HepG2 (cell line): ENCODE results near the gene ZKSCAN3. TPM values are rescaled to one million over a fixed set of nuclear protein-coding genes. Genes with fewer than 3 reads are reported as not detected.

Experiments used
- ATF3 ChIP-seq: sonication (generic); formaldehyde crosslinking; IDR thresholded peaks from 2 replicates; pipeline ENCODE4 v1.4.0; 2020; ENCODE audit warnings: missing genetic modification reagents
- ATF7-NPFF ChIP-seq: sonication (generic); formaldehyde crosslinking; IDR thresholded peaks from 2 replicates; pipeline ENCODE4 v1.8.1; 2023; ENCODE audit warnings: mild to moderate bottlenecking, low read depth, missing genetic modification reagents, moderate library complexity
- BATF2 ChIP-seq: sonication (generic); formaldehyde crosslinking; IDR thresholded peaks from 2 replicates; pipeline ENCODE4 v1.8.0; 2022; ENCODE audit warnings: mild to moderate bottlenecking, missing genetic modification reagents, moderate library complexity
- BRF2 ChIP-seq: sonication (generic); formaldehyde crosslinking; IDR thresholded peaks from 2 replicates; pipeline ENCODE4 v1.8.1; 2022; ENCODE audit warnings: mild to moderate bottlenecking, missing genetic modification reagents
- CREBL2 ChIP-seq: sonication (generic); formaldehyde crosslinking; IDR thresholded peaks from 2 replicates; pipeline ENCODE4 v1.8.1; 2023; ENCODE audit warnings: missing genetic modification reagents, mild to moderate bottlenecking, borderline replicate concordance
- DBP ChIP-seq: sonication (generic); formaldehyde crosslinking; IDR thresholded peaks from 2 replicates; pipeline ENCODE4 v1.4.0; 2020; ENCODE audit warnings: missing genetic modification reagents; ENCODE audit errors: not compliant biosample characterization
- FOXA3 ChIP-seq: IDR thresholded peaks from 2 replicates; pipeline ENCODE4 v1.6.1; 2016; ENCODE audit warnings: missing genetic modification reagents, missing compliant biosample characterization
- MYPOP ChIP-seq: sonication (generic); formaldehyde crosslinking; IDR thresholded peaks from 2 replicates; pipeline ENCODE4 v1.8.1; 2023; ENCODE audit warnings: mild to moderate bottlenecking, moderate library complexity, missing genetic modification reagents
- SP1 ChIP-seq, 2 experiments: fragments of 450-650 bp in 1 of 2; sonication (generic) in 1 of 2; formaldehyde crosslinking in 1 of 2; IDR thresholded peaks; 2 replicates each; pipeline versions ENCODE4 v1.4.0 to v1.6.1; 2016 to 2020; ENCODE audit warnings: missing genetic modification reagents in 1 of 2
- SRSF1 ChIP-seq: fragments of 200-400 bp; formaldehyde crosslinking; optimal IDR thresholded peaks from 2 replicates; pipeline ENCODE3; 2017; ENCODE audit warnings: mild to moderate bottlenecking, low read depth, low read length, moderate library complexity
- TMF1 ChIP-seq: sonication (generic); formaldehyde crosslinking; IDR thresholded peaks from 2 replicates; pipeline ENCODE4 v1.8.1; 2022; ENCODE audit warnings: low read depth, missing genetic modification reagents
- ZBTB37 ChIP-seq: sonication (generic); formaldehyde crosslinking; IDR thresholded peaks from 2 replicates; pipeline ENCODE4 v1.4.0; 2020; ENCODE audit warnings: mild to moderate bottlenecking, missing genetic modification reagents
- ZNF260 ChIP-seq: sonication (generic); formaldehyde crosslinking; IDR thresholded peaks from 2 replicates; pipeline ENCODE4 v1.4.0; 2020; ENCODE audit warnings: missing genetic modification reagents, low read depth, mild to moderate bottlenecking, borderline replicate concordance
- ZNF264 ChIP-seq: sonication (generic); formaldehyde crosslinking; IDR thresholded peaks from 2 replicates; pipeline ENCODE4 v1.4.0; 2020; ENCODE audit warnings: missing genetic modification reagents
- ZNF513 ChIP-seq: sonication (generic); formaldehyde crosslinking; conservative IDR thresholded peaks from 2 replicates; pipeline ENCODE4 v1.5.0; 2020; ENCODE audit warnings: missing genetic modification reagents
- ZNF563 ChIP-seq: sonication (generic); formaldehyde crosslinking; IDR thresholded peaks from 2 replicates; pipeline ENCODE4 v1.8.0; 2022; ENCODE audit warnings: mild to moderate bottlenecking, moderate library complexity, missing genetic modification reagents
- ZNF800 ChIP-seq: sonication (generic); formaldehyde crosslinking; IDR thresholded peaks from 2 replicates; pipeline ENCODE4 v1.4.0; 2020; ENCODE audit warnings: missing genetic modification reagents
- ZZZ3 ChIP-seq: sonication (generic); formaldehyde crosslinking; IDR thresholded peaks from 2 replicates; pipeline ENCODE4 v1.4.0; 2020; ENCODE audit warnings: missing genetic modification reagents, mild to moderate bottlenecking, borderline replicate concordance
- polyA plus RNA-seq, 8 experiments: library from polyadenylated mRNA; depleted of rRNA in 3 of 8; stranded (reverse) in 7 of 8; unstranded in 1 of 8; fragments of >200 nt; fragmentation: Illumina TruSeq in 4 of 8; extraction: Trizol in 4 of 8; gene quantifications; 2 replicates each; pipeline versions ENCODE4 v1.2.1 to v1.2.3, GENCODE V29; 2011 to 2016; ENCODE audit warnings: low read depth in 4 of 8, missing spikeins in 1 of 8, mixed read lengths in 1 of 8; ENCODE audit not compliant: insufficient read depth in 1 of 8
- total RNA-seq, 5 experiments: library from RNA; depleted of rRNA; stranded (reverse); fragments of >200 nt; fragmentation: Illumina TruSeq; extraction: Trizol; gene quantifications; 2 replicates each; pipeline ENCODE4 v1.2.3, GENCODE V29; 2016; ENCODE audit warnings: low read depth in 1 of 5

The ZKSCAN3 gene
- total and polyA plus RNA-seq, 2 of the 13 experiments (the other 11 are each of a cell fraction or from before 2014, with no cell fraction given), result 3.3 to 7.4 TPM

- peak; percentile 88; the same call in 1 of the 2 replicates for TF ChIP-seq MYPOP (CRISPR knock-in tag)
- TF ChIP-seq CREBL2 (CRISPR knock-in tag), result no peak
- TF ChIP-seq ZNF513 (CRISPR knock-in tag), result no peak
- no peak for TF ChIP-seq SP1 (IDR thresholded peaks at IDR 0.05)
- TF ChIP-seq SP1 (CRISPR knock-in tag; IDR thresholded peaks at IDR 0.05), result peak; percentile 28; the same call in 1 of the 2 replicates
- no peak; the same call in 1 of the 2 replicates for TF ChIP-seq FOXA3 (CRISPR knock-in tag)
- no peak for TF ChIP-seq ZNF260 (CRISPR knock-in tag)
- TF ChIP-seq ZZZ3, result peak; percentile 23; the same call in 1 of the 2 replicates
- TF ChIP-seq ZNF264 (CRISPR knock-in tag), result peak; percentile 47
- no peak; the same call in 1 of the 2 replicates for TF ChIP-seq ZNF563 (CRISPR knock-in tag)
- 0 out of 2 replicates have a peak, but pooled peaks have one; percentile 72 for TF ChIP-seq ATF7-NPFF
- TF ChIP-seq BRF2 (CRISPR knock-in tag), result peak; percentile 78; the same call in 1 of the 2 replicates
- TF ChIP-seq ZNF800 (CRISPR knock-in tag), result peak; percentile 87
- TF ChIP-seq SRSF1, result peak; percentile 86
- no peak for TF ChIP-seq BATF2
- TF ChIP-seq DBP (CRISPR knock-in tag), result no peak
- TF ChIP-seq TMF1 (CRISPR knock-in tag), result no peak; the same call in 1 of the 2 replicates
- TF ChIP-seq ATF3 (CRISPR knock-in tag), result no peak; the same call in 1 of the 2 replicates
- no peak; the same call in 1 of the 2 replicates for TF ChIP-seq ZBTB37
Measured at GRCh38 chr6:28335564-28336283, 14.0 kb upstream of the ZKSCAN3 start, which contains the start of gene ZSCAN31 (continued).
